ENCODE results near the gene TMC3. TPM values are rescaled to one million over a fixed set of nuclear protein-coding genes. Genes with fewer than 3 reads are reported as not detected.

TMC3 gene
- total and polyA plus RNA-seq, 9 of the 15 experiments (the other 6 are each of a cell fraction or from before 2014, with no cell fraction given), result 0.01 to 0.14 TPM; not detected in 7

- Histone ChIP-seq H3K9ac (ENCODE audit: insufficient read depth in 1 of 2, low read depth in 2 of 2, low read length in 2 of 2) (no peak overlapping the region), H2AFZ (ENCODE audit: low read depth, low read length) (no peak overlapping the region), H3K79me2 (ENCODE audit: control insufficient read depth, insufficient read depth, low read length) (no peaks in the 10 kb centered on the region), H3K4me2 (ENCODE audit: insufficient read depth, low read length) (no peak overlapping the region), H4K20me1 (replicated peaks; ENCODE audit: control insufficient read depth, insufficient read depth, low read length) (no peaks in the 10 kb centered on the region), H3K27me3 (ENCODE audit: control insufficient read depth in 2 of 2, insufficient read depth in 2 of 2, low read length in 2 of 2) (peaks cover 7 to 10% of the 10 kb centered on the region in 2 experiments; a peak in 4 of 5 replicates), H3K4me3 (no peak overlapping the region), H3K27ac (ENCODE audit: extremely low read depth, low read depth, low read length) (no peak overlapping the region), H3K36me3 (ENCODE audit: control insufficient read depth, insufficient read depth, low read length) (no peaks in the 10 kb centered on the region), H3K4me1 (replicated peaks in 1 of 2; ENCODE audit: control insufficient read depth in 2 of 2, insufficient read depth in 2 of 2, low read length in 2 of 2) (no peaks in the 10 kb centered on the region), H3K9me1 (ENCODE audit: control insufficient read depth, insufficient read depth, low read length) (no peaks in the 10 kb centered on the region), H3K9me3 (replicated peaks; ENCODE audit: control insufficient read depth, insufficient read depth, low read depth, low read length) (no peaks in the 10 kb centered on the region)
- ATAC-seq, result no peak
- no peak for DNase-seq (ENCODE audit: extremely low read depth in 1 of 4, low spot score in 3 of 4)
- WGBS (ENCODE audit: insufficient coverage, low coverage, missing lambda C conversion rate), result 10% methylated on average over 5 of the region's 5 CpGs
- no peak for FAIRE-seq
- no TSS peak for BruUV-seq (replicated peaks)
- in situ Hi-C loops (cut with MboI), result no loop called here
- POLR2A ChIA-PET, result no interaction called here
- intact Hi-C loops (cut with micrococcal nuclease), result no loop called here
- CTCF ChIA-PET (ENCODE audit: low intra/inter-chr PET ratio), result no interaction called here
- TF ChIP-seq HDGF (IDR thresholded peaks at IDR 0.05), result no peak
- no peak for TF ChIP-seq ZBTB17 (CRISPR knock-in tag; IDR thresholded peaks at IDR 0.05)
Observed at GRCh38 chr15:81363718-81364500, 10.1 kb downstream of the TMC3 start.

DNA sequence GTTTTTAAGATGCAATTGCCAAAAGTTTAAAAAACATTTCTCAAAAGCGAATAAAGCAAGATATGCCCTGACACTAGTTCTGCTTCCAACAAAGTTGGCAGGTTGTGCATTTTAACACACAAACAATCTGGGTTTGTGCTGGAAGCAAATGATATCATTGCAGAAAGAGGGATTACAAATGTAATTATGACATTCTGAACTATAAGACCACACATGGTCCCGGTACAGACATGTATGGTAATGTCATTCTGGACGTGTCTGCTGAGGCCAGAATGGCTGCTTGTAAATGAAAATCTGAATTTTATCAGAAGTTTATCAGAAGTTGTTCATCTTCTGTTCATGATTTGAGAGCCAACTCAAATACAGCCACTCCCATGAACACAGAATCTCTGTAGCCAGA lies 10.7 kb downstream of the TMC3 start:
- POLR2A ChIA-PET, result no interaction called here
- H3K9me3 ChIP-seq (replicated peaks; ENCODE audit: control insufficient read depth, insufficient read depth, low read depth, low read length), result no peaks in the 10 kb centered on the region
- H3K4me3 ChIP-seq, result no peak overlapping the region
- H4K20me1 ChIP-seq (replicated peaks; ENCODE audit: control insufficient read depth, insufficient read depth, low read length), result no peaks in the 10 kb centered on the region
- no peak overlapping the region for H2AFZ ChIP-seq (ENCODE audit: low read depth, low read length)
- CTCF ChIA-PET (ENCODE audit: low intra/inter-chr PET ratio), result no interaction called here
- no peak for ATAC-seq
- H3K4me1 ChIP-seq (replicated peaks in 1 of 2; ENCODE audit: control insufficient read depth in 2 of 2, insufficient read depth in 2 of 2, low read length in 2 of 2), result no peaks in the 10 kb centered on the region
- in situ Hi-C loops (cut with MboI) (no loop called here), intact Hi-C loops (cut with micrococcal nuclease) (no loop called here)
- 19% methylated on average over 3 of the region's 3 CpGs for WGBS (ENCODE audit: insufficient coverage, low coverage, missing lambda C conversion rate)
- no peak overlapping the region for H3K27ac ChIP-seq (ENCODE audit: extremely low read depth, low read depth, low read length)
- H3K9me1 ChIP-seq (ENCODE audit: control insufficient read depth, insufficient read depth, low read length), result no peaks in the 10 kb centered on the region
- H3K79me2 ChIP-seq (ENCODE audit: control insufficient read depth, insufficient read depth, low read length), result no peaks in the 10 kb centered on the region
- no peaks in the 10 kb centered on the region for H3K36me3 ChIP-seq (ENCODE audit: control insufficient read depth, insufficient read depth, low read length)
- DNase-seq (ENCODE audit: extremely low read depth in 1 of 4, low spot score in 3 of 4), result no peak
- BruUV-seq (replicated peaks), result no TSS peak
- peaks cover 7 to 13% of the 10 kb centered on the region in 2 experiments for H3K27me3 ChIP-seq (ENCODE audit: control insufficient read depth in 2 of 2, insufficient read depth in 2 of 2, low read length in 2 of 2)
- FAIRE-seq, result no peak
- no peak for TF ChIP-seq SIRT6 (IDR thresholded peaks at IDR 0.05; ENCODE audit: low read depth, low read length)
- no peak for TF ChIP-seq DIDO1 (tag; IDR thresholded peaks at IDR 0.05; ENCODE audit: low read depth)
- TF ChIP-seq ZBTB49 (CRISPR knock-in tag; IDR thresholded peaks at IDR 0.05; ENCODE audit: borderline replicate concordance), result no peak
- H3K9ac ChIP-seq (ENCODE audit: insufficient read depth in 1 of 2, low read depth in 2 of 2, low read length in 2 of 2), result no peak overlapping the region
- no peak overlapping the region for H3K4me2 ChIP-seq (ENCODE audit: insufficient read depth, low read length)
